BLaER1 (cell line): ENCODE data around the gene GABRG3.

ENCODE experiments used
- H3K27ac ChIP-seq: shearing (Covaris generic); formaldehyde crosslinking; 2 replicates; pipeline ENCODE4 v1.8.1; 2022
- H3K27me3 ChIP-seq: shearing (Covaris generic); formaldehyde crosslinking; 2 replicates; pipeline ENCODE4 v1.8.1; 2022
- H3K36me3 ChIP-seq: shearing (Covaris generic); formaldehyde crosslinking; 2 replicates; pipeline ENCODE4 v1.8.1; 2022
- H3K4me1 ChIP-seq: shearing (Covaris generic); formaldehyde crosslinking; 2 replicates; pipeline ENCODE4 v1.8.1; 2022
- H3K4me2 ChIP-seq: shearing (Covaris generic); formaldehyde crosslinking; 2 replicates; pipeline ENCODE4 v1.8.1; 2022
- H3K4me3 ChIP-seq: shearing (Covaris generic); formaldehyde crosslinking; 2 replicates; pipeline ENCODE4 v1.8.1; 2022
- H3K9ac ChIP-seq: shearing (Covaris generic); formaldehyde crosslinking; 2 replicates; pipeline ENCODE4 v1.8.1; 2022
- H3K9me3 ChIP-seq: shearing (Covaris generic); formaldehyde crosslinking; 2 replicates; pipeline ENCODE4 v1.8.1; 2022
- H4K20me1 ChIP-seq: shearing (Covaris generic); formaldehyde crosslinking; 2 replicates; pipeline ENCODE4 v1.8.1; 2022
- Cebpa-rat ChIP-seq: shearing (Covaris generic); IDR thresholded peaks from 2 replicates; pipeline ENCODE4 v1.8.1; 2022

The GABRG3 gene

GRCh38 chr15:27457766-27458165 is 486.8 kb downstream of the GABRG3 start:
- TF ChIP-seq Cebpa-rat: no peak
- Histone ChIP-seq H3K4me2 (no peak overlapping the region), H3K9ac (no peak overlapping the region), H3K4me1 (no peaks in the 10 kb centered on the region), H3K4me3 (no peak overlapping the region), H3K27ac (no peak overlapping the region), H4K20me1 (no peaks in the 10 kb centered on the region), H3K9me3 (no peaks in the 10 kb centered on the region), H3K27me3 (no peaks in the 10 kb centered on the region), H3K36me3 (no peaks in the 10 kb centered on the region)

GRCh38 chr15:27458345-27459084 is 487.5 kb downstream of the GABRG3 start:
- no peaks in the 10 kb centered on the region for H3K36me3 ChIP-seq
- H3K27ac ChIP-seq: no peak overlapping the region
- TF ChIP-seq Cebpa-rat: no peak
- no peak overlapping the region for H3K4me3 ChIP-seq
- no peak overlapping the region for H3K9ac ChIP-seq
- H3K4me2 ChIP-seq: no peak overlapping the region
- H3K9me3 ChIP-seq: no peaks in the 10 kb centered on the region
- no peaks in the 10 kb centered on the region for H3K4me1 ChIP-seq
- H3K27me3 ChIP-seq: no peaks in the 10 kb centered on the region
- no peaks in the 10 kb centered on the region for H4K20me1 ChIP-seq

GRCh38 chr15:27459836-27460235 is 488.9 kb downstream of the GABRG3 start:
- Histone ChIP-seq H3K36me3 (no peaks in the 10 kb centered on the region), H3K4me3 (no peak overlapping the region), H3K4me2 (no peak overlapping the region), H4K20me1 (no peaks in the 10 kb centered on the region), H3K27me3 (no peaks in the 10 kb centered on the region), H3K9ac (no peak overlapping the region), H3K4me1 (no peaks in the 10 kb centered on the region), H3K27ac (no peak overlapping the region), H3K9me3 (no peaks in the 10 kb centered on the region)
- TF ChIP-seq Cebpa-rat: no peak

- H3K36me3 ChIP-seq: no peaks in the 10 kb centered on the region
- no peaks in the 10 kb centered on the region for H4K20me1 ChIP-seq
- no peak overlapping the region for H3K9ac ChIP-seq
- H3K27me3 ChIP-seq: no peaks in the 10 kb centered on the region
- no peak overlapping the region for H3K4me3 ChIP-seq
- no peak for TF ChIP-seq Cebpa-rat
- H3K4me2 ChIP-seq: no peak overlapping the region
- no peak overlapping the region for H3K27ac ChIP-seq
- H3K9me3 ChIP-seq: no peaks in the 10 kb centered on the region
- no peaks in the 10 kb centered on the region for H3K4me1 ChIP-seq
Observed at GRCh38 chr15:27461181-27461580, 490.2 kb downstream of the GABRG3 start.

- no peak overlapping the region for H3K4me2 ChIP-seq
- no peaks in the 10 kb centered on the region for H3K9me3 ChIP-seq
- H3K36me3 ChIP-seq: no peaks in the 10 kb centered on the region
Observed at GRCh38 chr15:27463525-27464088, 492.6 kb downstream of the GABRG3 start.

GRCh38 chr15:27464941-27465612 is 494.1 kb downstream of the GABRG3 start:
- Histone ChIP-seq H3K4me1 (no peaks in the 10 kb centered on the region), H4K20me1 (no peaks in the 10 kb centered on the region), H3K36me3 (no peaks in the 10 kb centered on the region), H3K4me2 (no peak overlapping the region), H3K4me3 (no peak overlapping the region), H3K27ac (no peak overlapping the region), H3K27me3 (no peaks in the 10 kb centered on the region), H3K9ac (no peak overlapping the region), H3K9me3 (no peaks in the 10 kb centered on the region)
- TF ChIP-seq Cebpa-rat: no peak

More at GRCh38 chr15:27463525-27464088, 492.6 kb downstream of the GABRG3 start:
- no peak overlapping the region for H3K27ac ChIP-seq
- H4K20me1 ChIP-seq: no peaks in the 10 kb centered on the region
- TF ChIP-seq Cebpa-rat: no peak
- H3K27me3 ChIP-seq: no peaks in the 10 kb centered on the region
- no peaks in the 10 kb centered on the region for H3K4me1 ChIP-seq
- no peak overlapping the region for H3K9ac ChIP-seq
- H3K4me3 ChIP-seq: no peak overlapping the region

- Histone ChIP-seq H3K27me3 (no peaks in the 10 kb centered on the region), H3K36me3 (no peaks in the 10 kb centered on the region), H3K4me2 (peak overlapping the region; percentile 26), H3K27ac (no peak overlapping the region), H3K9ac (no peak overlapping the region), H3K4me3 (no peak overlapping the region), H3K9me3 (no peaks in the 10 kb centered on the region), H4K20me1 (no peaks in the 10 kb centered on the region), H3K4me1 (no peaks in the 10 kb centered on the region)
- TF ChIP-seq Cebpa-rat: no peak
Observed at GRCh38 chr15:27466758-27467157, 495.8 kb downstream of the GABRG3 start.

GRCh38 chr15:27468151-27468591 is 497.2 kb downstream of the GABRG3 start:
- H3K4me2 ChIP-seq: no peak overlapping the region
- H3K27me3 ChIP-seq: no peaks in the 10 kb centered on the region
- no peaks in the 10 kb centered on the region for H3K36me3 ChIP-seq
- H3K27ac ChIP-seq: no peak overlapping the region
- no peak overlapping the region for H3K9ac ChIP-seq
- no peaks in the 10 kb centered on the region for H3K4me1 ChIP-seq
- no peak for TF ChIP-seq Cebpa-rat
- no peaks in the 10 kb centered on the region for H3K9me3 ChIP-seq
- H4K20me1 ChIP-seq: no peaks in the 10 kb centered on the region
- no peak overlapping the region for H3K4me3 ChIP-seq

GRCh38 chr15:27473845-27474244 is 502.9 kb downstream of the GABRG3 start:
- H4K20me1 ChIP-seq: no peaks in the 10 kb centered on the region
- no peak overlapping the region for H3K9ac ChIP-seq
- H3K4me3 ChIP-seq: no peak overlapping the region
- no peaks in the 10 kb centered on the region for H3K9me3 ChIP-seq
- H3K4me1 ChIP-seq: no peaks in the 10 kb centered on the region
- H3K27me3 ChIP-seq: no peaks in the 10 kb centered on the region
- no peaks in the 10 kb centered on the region for H3K36me3 ChIP-seq
- no peak for TF ChIP-seq Cebpa-rat
- H3K4me2 ChIP-seq: no peak overlapping the region
- H3K27ac ChIP-seq: no peak overlapping the region

- H3K9ac ChIP-seq: no peak overlapping the region
- no peak overlapping the region for H3K4me3 ChIP-seq
- no peaks in the 10 kb centered on the region for H3K9me3 ChIP-seq
- H4K20me1 ChIP-seq: no peaks in the 10 kb centered on the region
- no peak overlapping the region for H3K4me2 ChIP-seq
- no peak for TF ChIP-seq Cebpa-rat
- H3K27me3 ChIP-seq: no peaks in the 10 kb centered on the region
- no peaks in the 10 kb centered on the region for H3K36me3 ChIP-seq
- no peaks in the 10 kb centered on the region for H3K4me1 ChIP-seq
- no peak overlapping the region for H3K27ac ChIP-seq
Observed at GRCh38 chr15:27475395-27475794, 504.4 kb downstream of the GABRG3 start.
